GM12878 (cell line): Measurements from ENCODE around the gene CCNL1.

ENCODE experiments used
- ATF2 ChIP-seq: IDR thresholded peaks from 2 replicates; pipeline ENCODE4 v1.6.1; 2012; ENCODE audit warnings: low read length, inconsistent platforms
- CTCF ChIP-seq, 3 experiments: IDR thresholded peaks in 2 of 3; conservative IDR thresholded peaks in 1 of 3; 2 replicates each; pipeline ENCODE4 v1.5.1; 2011; ENCODE audit warnings: low read depth in 3 of 3, low read length in 3 of 3, mild to moderate bottlenecking in 3 of 3, control low read depth in 2 of 3, moderate library complexity in 2 of 3, inconsistent platforms in 1 of 3, mixed read lengths in 1 of 3; ENCODE audit not compliant: control insufficient read depth in 2 of 3, insufficient read depth in 1 of 3; ENCODE audit errors: extremely low read depth in 1 of 3

GRCh38 chr3:157204431-157204830 lies 44.5 kb upstream of the CCNL1 start:
- TF ChIP-seq ATF2 = no peak
- no peak; a peak in 1 of 6 replicates for TF ChIP-seq CTCF (IDR thresholded peaks at IDR 0.05 in 2 of 3, conservative IDR thresholded peaks at IDR 0.05 in 1 of 3; ENCODE audit: control insufficient read depth in 2 of 3, extremely low read depth in 1 of 3, insufficient read depth in 1 of 3, low read depth in 3 of 3, low read length in 3 of 3)
